Suprapubic skin (tissue), 4 donors: ENCODE measurements around the gene DTWD1. TPM values are rescaled to one million over a fixed set of nuclear protein-coding genes. Genes with fewer than 3 reads are reported as not detected.

Experiments
- DNase-seq, 2 donors: peaks; one replicate each; pipeline ENCODE4 v3.0.0-alpha.2; 2019; ENCODE audit warnings: low spot score in 2 of 2
- H3K27ac ChIP-seq: fragments of 200-600 bp; sonication (generic); one replicate; pipeline ENCODE4 v1.5.1; 2019
- H3K27me3 ChIP-seq: fragments of 200-600 bp; sonication (generic); one replicate; pipeline ENCODE4 v1.5.1; 2019
- H3K36me3 ChIP-seq: fragments of 200-600 bp; sonication (generic); one replicate; pipeline ENCODE4 v1.5.1; 2019
- H3K4me1 ChIP-seq: fragments of 200-600 bp; sonication (generic); one replicate; pipeline ENCODE4 v1.5.1; 2019
- H3K4me3 ChIP-seq: fragments of 200-600 bp; sonication (generic); one replicate; pipeline ENCODE4 v1.5.1; 2019; ENCODE audit warnings: mild to moderate bottlenecking
- H3K9me3 ChIP-seq: fragments of 200-600 bp; sonication (generic); one replicate; pipeline ENCODE4 v1.5.1; 2019
- CTCF ChIP-seq, 2 donors: fragments of 200-600 bp in 1 of 2; fragments of 450-650 bp in 1 of 2; sonication (generic) in 1 of 2; IDR thresholded peaks; one replicate each; pipeline ENCODE4 v1.5.1; 2016 to 2019; ENCODE audit warnings: antibody characterized with exemption in 2 of 2, mild to moderate bottlenecking in 1 of 2, moderate library complexity in 1 of 2
- EP300 ChIP-seq: sonication (generic); formaldehyde crosslinking; IDR thresholded peaks from one replicate; pipeline ENCODE4 v1.6.1; 2017; ENCODE audit warnings: antibody characterized with exemption
- POLR2A ChIP-seq, 2 donors: fragments of 450-650 bp; IDR thresholded peaks; one replicate each; pipeline ENCODE4 v1.6.1; 2017; ENCODE audit warnings: antibody characterized with exemption in 2 of 2, mild to moderate bottlenecking in 2 of 2, moderate library complexity in 2 of 2
- POLR2AphosphoS5 ChIP-seq, 3 donors: sonication (generic); formaldehyde crosslinking; IDR thresholded peaks; one replicate each; pipeline ENCODE4 v1.6.1; 2017; ENCODE audit warnings: antibody characterized with exemption in 3 of 3
- WGBS: methylation state at CpG from one replicate; pipeline ENCODE4 v1.1.5; 2018; 5-methylcytosine and 5-hydroxymethylcytosine counted together
- total RNA-seq, 4 donors: library from RNA; depleted of rRNA; stranded (reverse); fragments of >200 nt; gene quantifications; one replicate each; pipeline ENCODE4 v1.1.0, GENCODE V29; 2016

The DTWD1 gene
- total RNA-seq, 4 donors from 2014 or later, result 12.3 to 40.6 (median 15.8) TPM

GRCh38 chr15:49645941-49646340 is 25.1 kb downstream of the DTWD1 start:
- Histone ChIP-seq H3K9me3 (no peaks in the 10 kb centered on the region), H3K27ac (no peak overlapping the region), H3K4me3 (no peak overlapping the region), H3K4me1 (peaks cover 23% of the 10 kb centered on the region), H3K27me3 (no peaks in the 10 kb centered on the region), H3K36me3 (peaks cover 2% of the 10 kb centered on the region)
- TF ChIP-seq EP300 (no peak), POLR2AphosphoS5 (IDR thresholded peaks at IDR 0.05) (no peak), CTCF (IDR thresholded peaks at IDR 0.05) (no peak), POLR2A (IDR thresholded peaks at IDR 0.05) (no peak)
- DNase-seq, result no peak

GRCh38 chr15:49646891-49647290 is 26.0 kb downstream of the DTWD1 start:
- DNase-seq, result no peak
- H3K9me3 ChIP-seq, result no peaks in the 10 kb centered on the region
- peaks cover 2% of the 10 kb centered on the region for H3K36me3 ChIP-seq
- H3K27me3 ChIP-seq, result no peaks in the 10 kb centered on the region
- no peak for TF ChIP-seq EP300
- no peak for TF ChIP-seq POLR2A (IDR thresholded peaks at IDR 0.05)
- TF ChIP-seq CTCF (IDR thresholded peaks at IDR 0.05), result no peak
- no peak for TF ChIP-seq POLR2AphosphoS5 (IDR thresholded peaks at IDR 0.05)
- peaks cover 23% of the 10 kb centered on the region for H3K4me1 ChIP-seq
- WGBS, result 96% methylated on average over 2 of the region's 2 CpGs
- no peak overlapping the region for H3K27ac ChIP-seq
- H3K4me3 ChIP-seq, result no peak overlapping the region

- Histone ChIP-seq H3K4me3 (no peak overlapping the region), H3K4me1 (peaks cover 13% of the 10 kb centered on the region), H3K27ac (no peak overlapping the region), H3K36me3 (no peaks in the 10 kb centered on the region), H3K27me3 (no peaks in the 10 kb centered on the region), H3K9me3 (peaks cover 19% of the 10 kb centered on the region)
- 91% methylated on average over 1 of the region's 1 CpG for WGBS
- TF ChIP-seq EP300, result no peak
- TF ChIP-seq CTCF (IDR thresholded peaks at IDR 0.05), result no peak
- no peak for TF ChIP-seq POLR2A (IDR thresholded peaks at IDR 0.05)
- no peak for TF ChIP-seq POLR2AphosphoS5 (IDR thresholded peaks at IDR 0.05)
- no peak for DNase-seq
Measured at GRCh38 chr15:49649987-49650386, 29.1 kb downstream of the DTWD1 start.

GRCh38 chr15:49650676-49651075 is 29.8 kb downstream of the DTWD1 start:
- peaks cover 6% of the 10 kb centered on the region for H3K4me1 ChIP-seq
- H3K4me3 ChIP-seq, result no peak overlapping the region
- no peaks in the 10 kb centered on the region for H3K36me3 ChIP-seq
- WGBS, result 64% methylated on average over 2 of the region's 2 CpGs
- no peak overlapping the region for H3K27ac ChIP-seq
- H3K27me3 ChIP-seq, result no peaks in the 10 kb centered on the region
- DNase-seq, result no peak
- peaks cover 19% of the 10 kb centered on the region for H3K9me3 ChIP-seq
- TF ChIP-seq EP300 (no peak), CTCF (IDR thresholded peaks at IDR 0.05) (no peak), POLR2AphosphoS5 (IDR thresholded peaks at IDR 0.05) (no peak), POLR2A (IDR thresholded peaks at IDR 0.05) (no peak)

- Histone ChIP-seq H3K9me3 (peaks cover 19% of the 10 kb centered on the region), H3K36me3 (no peaks in the 10 kb centered on the region), H3K27me3 (no peaks in the 10 kb centered on the region), H3K4me1 (no peaks in the 10 kb centered on the region), H3K4me3 (no peak overlapping the region), H3K27ac (no peak overlapping the region)
- WGBS, result 97% methylated on average over 1 of the region's 1 CpG
- DNase-seq, result no peak
- TF ChIP-seq CTCF (IDR thresholded peaks at IDR 0.05), result no peak
- no peak for TF ChIP-seq POLR2AphosphoS5 (IDR thresholded peaks at IDR 0.05)
- no peak for TF ChIP-seq EP300
- TF ChIP-seq POLR2A (IDR thresholded peaks at IDR 0.05), result no peak
Measured at GRCh38 chr15:49652922-49653321, 32.1 kb downstream of the DTWD1 start.
